Measurements from ENCODE around the gene STX7.

Gene STX7

DNA sequence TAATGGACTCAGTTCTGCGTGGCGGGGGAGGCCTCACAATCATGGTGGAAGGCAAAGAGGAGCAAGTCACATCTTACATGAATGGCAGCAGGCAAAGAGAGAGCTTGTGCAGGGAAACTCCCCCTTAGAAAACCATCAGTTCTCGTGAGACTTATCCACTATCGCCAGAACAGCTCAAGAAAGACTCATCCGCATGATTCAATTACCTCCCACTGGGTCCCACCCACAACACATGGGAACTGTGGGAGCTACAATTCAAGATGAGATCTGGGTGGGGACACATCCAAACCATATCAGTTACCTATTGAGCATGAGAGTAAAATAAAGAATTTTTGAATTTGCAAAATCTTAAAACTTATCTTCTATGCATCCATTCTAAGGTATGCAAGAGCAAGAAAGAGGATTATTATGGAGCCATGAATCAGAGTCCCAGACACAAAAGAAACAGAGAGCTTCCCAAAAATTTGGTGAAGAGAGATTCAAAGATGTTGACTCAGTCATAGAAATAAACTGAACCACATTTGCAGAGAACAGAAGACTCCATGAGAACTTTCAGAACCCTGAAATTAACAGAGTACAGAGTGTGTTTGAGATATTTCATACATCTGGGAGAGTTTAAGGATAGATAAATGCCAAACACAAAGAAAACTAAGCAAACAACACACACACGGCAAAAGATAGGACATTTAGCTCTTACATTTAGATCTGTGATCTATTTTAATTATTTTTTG is 94.5 kb downstream of the STX7 start:
- no peak for DNase-seq (ENCODE audit: insufficient read length, low spot score)

DNA sequence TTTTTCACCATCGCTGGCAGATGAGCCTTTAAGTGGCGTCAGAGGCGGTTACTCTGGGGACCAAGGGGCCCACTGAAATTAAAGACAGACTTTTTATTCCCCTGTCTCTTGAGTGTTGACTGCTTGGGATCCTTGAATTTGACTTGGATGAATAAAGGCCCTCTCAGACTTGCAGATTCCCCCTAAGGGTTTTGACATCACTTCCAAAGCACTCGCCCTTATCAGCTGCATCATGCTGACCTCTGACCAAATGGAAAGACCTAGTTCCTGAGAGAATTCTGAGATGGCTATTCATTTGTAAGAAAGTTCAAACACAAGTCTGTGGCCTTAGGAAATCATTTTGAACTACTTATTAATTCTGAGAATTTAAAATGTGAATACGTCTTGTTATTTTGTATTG is 98.2 kb downstream of the STX7 start:
- DNase-seq (ENCODE audit: insufficient read length, low spot score) (no peak), FAIRE-seq (no peak)

More for the DNA sequence above, 94.5 kb downstream of the STX7 start:
- FAIRE-seq: no peak

DNA sequence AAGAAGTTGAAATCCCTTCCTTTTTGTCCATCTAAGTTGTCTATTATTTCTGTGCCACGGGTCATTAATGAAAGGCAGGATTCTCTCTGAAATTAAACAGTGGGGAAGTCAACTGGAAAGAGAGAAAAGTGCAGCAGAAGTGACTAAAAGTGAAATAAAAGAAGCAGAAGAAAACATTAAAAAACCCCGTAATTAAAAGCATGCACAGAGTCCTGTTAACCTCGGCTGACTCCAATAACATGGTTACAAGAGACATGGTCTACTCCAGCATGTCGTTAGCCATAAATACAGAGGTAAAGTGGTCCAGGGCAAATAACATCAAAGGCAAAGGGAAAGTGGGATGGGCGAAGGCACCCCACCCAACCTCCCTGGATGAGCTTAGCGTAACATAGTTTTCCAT is 98.6 kb downstream of the STX7 start:
- FAIRE-seq (no peak), DNase-seq (ENCODE audit: insufficient read length, low spot score) (no peak)

DNA sequence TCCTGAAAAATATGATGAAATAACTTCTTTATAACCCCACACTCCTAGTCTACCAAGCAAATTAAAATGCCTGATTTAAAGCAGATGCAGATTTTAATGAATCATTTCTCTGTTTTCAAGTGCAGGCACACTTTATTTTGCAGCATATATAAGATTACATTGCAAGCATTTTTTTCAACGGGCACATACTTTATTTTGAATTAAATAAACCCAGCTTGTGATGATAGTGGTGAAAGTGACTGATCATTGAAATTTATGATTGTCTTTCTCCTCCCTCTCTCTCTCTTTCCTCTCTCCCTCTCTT is 99.5 kb downstream of the STX7 start:
- FAIRE-seq (no peak), DNase-seq (ENCODE audit: insufficient read length, low spot score) (no peak)

DNA sequence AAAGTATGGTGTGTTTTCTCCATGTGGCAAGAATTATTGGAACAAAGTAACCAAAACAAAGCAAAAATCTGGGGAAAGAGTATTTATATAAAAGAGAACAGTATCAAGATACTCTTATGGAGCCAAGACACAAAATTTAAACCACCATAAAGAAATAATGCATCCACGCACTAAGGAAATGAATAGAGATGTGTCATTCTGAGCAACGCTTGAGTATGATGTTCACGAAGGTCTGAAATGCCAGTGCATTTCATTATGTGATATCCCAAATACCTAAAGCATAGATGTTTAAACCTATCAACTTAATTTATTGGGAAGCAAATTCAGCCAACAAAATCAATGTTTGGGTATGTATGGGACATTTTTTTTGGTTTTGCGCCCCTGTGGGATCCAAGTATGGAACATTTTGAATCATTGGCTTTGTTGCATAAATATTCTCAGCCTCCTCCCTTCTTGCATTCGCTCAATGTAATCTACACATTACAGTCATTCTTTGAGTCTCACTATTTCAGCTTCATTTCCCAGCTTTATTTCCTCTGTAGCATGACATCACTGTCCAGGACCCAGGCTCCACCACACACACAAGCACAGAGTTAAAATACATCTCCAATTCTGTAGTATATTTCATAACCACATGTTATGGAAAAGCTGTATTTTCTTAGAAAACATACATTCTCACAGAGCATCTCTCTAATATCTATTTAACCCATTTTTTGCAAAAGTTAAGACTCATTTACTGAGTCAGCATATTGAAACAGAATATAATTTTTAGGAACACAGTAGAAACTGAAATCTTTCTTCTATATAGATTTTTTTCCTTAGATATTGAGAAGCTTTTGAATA is 100.0 kb downstream of the STX7 start:
- no peak for FAIRE-seq
- DNase-seq (ENCODE audit: insufficient read length, low spot score): no peak

- FAIRE-seq: peak; percentile 57
Observed at GRCh38 chr6:132411296-132411695, 101.6 kb downstream of the STX7 start.

GRCh38 chr6:132410830-132411229 is 102.1 kb downstream of the STX7 start:
- FAIRE-seq: no peak
- DNase-seq (ENCODE audit: insufficient read length, low spot score): no peak

More at GRCh38 chr6:132411296-132411695, 101.6 kb downstream of the STX7 start:
- no peak for DNase-seq (ENCODE audit: insufficient read length, low spot score)

GRCh38 chr6:132405143-132405915 is 107.6 kb downstream of the STX7 start:
- FAIRE-seq: no peak

DNA sequence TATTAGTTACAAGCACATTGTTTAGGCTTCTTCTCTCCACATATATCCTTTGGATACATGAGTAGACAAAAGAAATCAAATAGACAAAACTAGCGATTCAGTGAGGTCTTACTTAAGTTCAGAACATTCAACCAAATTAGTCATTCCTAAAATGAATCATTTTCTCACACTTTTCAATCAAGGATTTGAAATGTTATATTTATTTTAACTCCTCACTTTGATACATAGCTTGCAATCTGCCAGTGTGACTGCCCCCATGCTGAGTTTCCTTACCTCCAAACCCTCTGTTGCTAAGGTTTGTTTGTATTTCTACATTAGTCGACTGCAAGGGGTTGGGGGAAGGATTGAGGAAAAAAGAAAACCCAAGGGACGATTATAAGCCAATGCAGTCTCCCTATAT is 108.2 kb downstream of the STX7 start:
- DNase-seq (ENCODE audit: insufficient read length, low spot score) (no peak), FAIRE-seq (no peak)

More at GRCh38 chr6:132405143-132405915, 107.6 kb downstream of the STX7 start:
- DNase-seq (ENCODE audit: insufficient read length, low spot score): no peak

- FAIRE-seq (peak; percentile 91), DNase-seq (ENCODE audit: insufficient read length, low spot score) (no peak)
Observed at GRCh38 chr6:132404330-132404729, 108.6 kb downstream of the STX7 start.

GRCh38 chr6:132401618-132402285 is 111.2 kb downstream of the STX7 start:
- FAIRE-seq (no peak), DNase-seq (ENCODE audit: insufficient read length, low spot score) (no peak)

- DNase-seq (ENCODE audit: insufficient read length, low spot score) (no peak), FAIRE-seq (no peak)
Observed at GRCh38 chr6:132400883-132401617, 111.9 kb downstream of the STX7 start, which contains the start of gene MOXD1. TSS of gene MOXD1 (minus strand) at chr6:132401475. CDS start at chr6:132401426, 49 bp downstream.

GRCh38 chr6:132400555-132400882 is 112.4 kb downstream of the STX7 start:
- FAIRE-seq: peak; percentile 37
- DNase-seq (ENCODE audit: insufficient read length, low spot score): no peak

- no peak for DNase-seq (ENCODE audit: insufficient read length, low spot score)
- no peak for FAIRE-seq
Observed at GRCh38 chr6:132399376-132400074, 113.4 kb downstream of the STX7 start.
